NCI-H2107 treated with DMSO at 0.1 percent for 48 hours (cell line): ENCODE results near the gene STARD13.
"Not testable (repeated sequence)": the region's sequence is repeated elsewhere in the genome, so short reads cannot be mapped to it uniquely, and the experiment has no call there.

Source experiments
- DNase-seq: peaks from one replicate; lab custom pipeline; 2025; ENCODE audit not compliant: unreplicated experiment; lab: John Stamatoyannopoulos, UW

Gene STARD13

GRCh38 chr13:33181264-33181663 lies 104.3 kb downstream of the STARD13 start:
- DNase-seq = no peak

GRCh38 chr13:33180122-33180804 lies 105.3 kb downstream of the STARD13 start:
- DNase-seq = peak; percentile 47

DNA sequence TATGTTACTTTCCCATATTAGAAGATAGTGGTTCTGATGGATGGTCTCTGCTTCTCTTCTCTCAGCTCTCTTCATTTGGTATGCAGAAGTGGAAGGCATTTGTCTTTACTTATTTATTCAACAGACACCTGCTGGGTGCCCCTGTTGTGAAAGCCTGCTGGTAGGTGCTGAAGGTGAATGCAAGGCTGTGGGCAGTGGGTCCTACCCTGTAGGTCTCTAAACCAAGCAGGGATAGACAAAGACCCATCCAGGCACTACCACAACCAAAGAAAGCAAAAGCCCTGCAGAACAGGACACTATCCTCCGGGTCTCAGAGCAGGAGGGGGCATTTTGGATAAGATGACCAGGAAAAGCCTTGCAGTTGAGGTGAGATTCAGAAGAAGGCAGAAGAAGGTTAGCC lies 106.1 kb downstream of the STARD13 start:
- DNase-seq = no peak

GRCh38 chr13:33178209-33178840 lies 107.2 kb downstream of the STARD13 start:
- DNase-seq = no peak

GRCh38 chr13:33177340-33178208 lies 108.0 kb downstream of the STARD13 start:
- not testable (repeated sequence) for DNase-seq

DNA sequence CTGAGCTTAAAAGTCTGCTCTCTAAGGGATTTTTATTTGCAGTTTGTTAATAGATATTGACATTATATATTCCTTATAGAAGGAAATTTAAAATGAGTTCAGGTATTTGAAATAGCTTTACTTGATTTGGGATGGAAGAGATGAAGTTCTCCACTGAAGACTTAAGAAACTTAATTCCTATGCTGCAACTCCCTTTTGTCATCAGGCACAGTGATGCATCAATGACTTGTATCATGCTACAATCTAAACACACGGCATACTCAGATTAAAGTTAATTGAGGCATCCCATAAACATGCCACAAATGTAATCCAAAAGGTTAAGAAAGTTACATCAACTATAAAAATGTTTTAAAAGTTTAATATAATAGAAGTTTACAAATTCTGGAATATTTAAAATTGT lies 109.0 kb downstream of the STARD13 start:
- no peak for DNase-seq

- no peak for DNase-seq
Observed at GRCh38 chr13:33175991-33176390, 109.6 kb downstream of the STARD13 start.

- DNase-seq = no peak
Observed at GRCh38 chr13:33174931-33175330, 110.6 kb downstream of the STARD13 start.

- no peak for DNase-seq
Observed at GRCh38 chr13:33174491-33174890, 111.1 kb downstream of the STARD13 start.

- DNase-seq = no peak
Observed at GRCh38 chr13:33172911-33173310, 112.6 kb downstream of the STARD13 start.

DNA sequence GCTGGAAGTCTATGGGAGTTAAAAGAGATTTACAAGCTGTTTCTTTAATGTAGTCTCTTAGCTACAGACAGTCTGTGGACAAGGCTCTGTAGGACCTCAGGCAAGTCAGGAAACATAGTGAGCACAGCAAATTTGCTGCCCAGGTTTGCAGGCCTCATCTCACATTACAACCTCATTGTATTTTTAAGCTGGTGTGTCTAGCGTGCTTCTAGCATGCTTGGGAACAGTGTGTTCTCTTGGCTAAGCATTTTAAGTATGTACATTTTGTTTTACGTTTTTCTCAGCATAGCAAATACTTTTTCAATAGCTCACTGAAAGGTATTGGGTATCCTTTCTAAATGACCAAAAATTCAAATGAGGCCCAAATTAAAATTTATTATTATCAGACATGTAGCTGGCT lies 113.2 kb downstream of the STARD13 start:
- peak; percentile 13 for DNase-seq

DNA sequence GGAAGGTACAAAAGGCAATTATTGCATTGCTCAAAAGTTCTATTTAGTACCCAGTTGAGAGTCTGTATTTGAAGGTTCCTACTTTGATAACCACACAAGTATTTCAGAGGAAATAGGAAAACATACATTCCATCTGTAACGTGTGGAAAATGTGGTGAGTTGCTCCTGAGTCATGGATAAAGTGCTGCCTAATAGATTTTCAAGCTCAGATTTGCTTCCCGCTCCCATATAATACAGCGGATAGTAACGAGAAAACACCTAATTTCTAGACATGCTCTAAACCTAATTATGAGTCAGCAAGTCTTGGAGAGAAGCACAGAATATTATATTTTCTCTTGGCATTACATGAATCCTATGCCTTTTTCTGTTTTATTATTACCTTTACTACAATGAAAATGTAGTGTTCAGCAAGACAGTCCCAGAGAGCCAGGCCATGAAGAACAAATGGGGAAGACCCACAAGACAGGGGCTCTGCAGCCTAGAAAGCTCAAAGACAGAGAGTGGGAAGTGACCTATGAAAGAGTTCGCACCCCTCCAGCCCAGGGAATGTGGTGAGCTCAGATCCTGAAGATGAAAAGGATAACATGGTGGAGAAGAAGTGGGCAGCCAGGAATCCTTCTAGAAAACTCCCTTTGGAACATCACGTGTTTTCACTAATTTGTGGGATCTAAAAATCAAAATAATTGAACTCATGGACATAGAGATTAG lies 116.1 kb downstream of the STARD13 start:
- DNase-seq = no peak

GRCh38 chr13:33168321-33168960 lies 117.1 kb downstream of the STARD13 start:
- DNase-seq = no peak

DNA sequence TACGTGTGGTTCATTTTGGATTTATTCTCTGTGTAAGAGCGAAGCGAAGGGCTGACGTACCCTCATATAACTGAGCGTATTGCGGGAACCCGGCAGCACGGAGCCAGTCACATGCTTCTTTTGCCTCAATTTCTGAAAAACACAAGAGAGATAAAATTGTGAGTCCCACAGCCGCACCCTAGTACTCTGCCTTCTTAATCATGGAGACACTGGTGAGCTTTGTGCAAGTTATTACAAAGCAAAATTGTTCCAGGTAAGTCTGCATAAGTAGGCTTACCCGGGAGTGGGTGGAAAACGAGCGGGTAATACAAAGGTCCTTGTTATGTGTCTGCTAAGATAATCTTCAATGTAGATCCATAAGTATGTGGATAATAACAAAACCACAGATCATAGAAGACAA lies 118.1 kb downstream of the STARD13 start:
- DNase-seq = no peak

GRCh38 chr13:33165787-33166186 lies 119.8 kb downstream of the STARD13 start:
- DNase-seq = no peak

- DNase-seq = no peak
Observed at GRCh38 chr13:33164331-33164730, 121.2 kb downstream of the STARD13 start.

GRCh38 chr13:33162725-33163124 lies 122.8 kb downstream of the STARD13 start:
- not testable (repeated sequence) for DNase-seq

- DNase-seq = no peak
Observed at GRCh38 chr13:33158816-33159215, 126.7 kb downstream of the STARD13 start.

- no peak for DNase-seq
Observed at GRCh38 chr13:33158271-33158670, 127.3 kb downstream of the STARD13 start.

GRCh38 chr13:33154911-33155310 lies 130.6 kb downstream of the STARD13 start:
- DNase-seq = no peak
